ENCODE results near the gene TBC1D2B.
"Not testable (repeated sequence)": the region's sequence is repeated elsewhere in the genome, so short reads cannot be mapped to it uniquely, and the experiment has no call there.

Gene TBC1D2B

DNA sequence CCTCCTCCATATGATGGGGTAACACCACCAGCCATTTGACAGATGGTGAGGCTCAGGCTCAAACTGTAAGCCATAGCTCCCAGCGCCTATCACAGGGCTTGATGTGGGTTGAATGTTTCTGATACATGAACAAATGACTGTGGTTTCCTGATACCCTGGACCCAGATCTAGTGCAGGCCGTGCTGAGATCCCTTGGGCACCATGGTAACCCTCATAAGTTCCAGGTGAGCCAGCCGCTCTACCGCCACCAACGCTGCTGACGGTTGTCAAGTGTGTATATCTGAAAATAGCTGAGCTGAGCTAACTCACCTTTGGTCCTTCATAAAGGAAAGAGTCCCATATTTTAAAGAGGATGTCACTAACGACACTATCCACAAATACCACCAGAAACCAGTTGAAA is 74.5 kb downstream of the TBC1D2B start:
- no peak for DNase-seq (ENCODE audit: low spot score)

DNA sequence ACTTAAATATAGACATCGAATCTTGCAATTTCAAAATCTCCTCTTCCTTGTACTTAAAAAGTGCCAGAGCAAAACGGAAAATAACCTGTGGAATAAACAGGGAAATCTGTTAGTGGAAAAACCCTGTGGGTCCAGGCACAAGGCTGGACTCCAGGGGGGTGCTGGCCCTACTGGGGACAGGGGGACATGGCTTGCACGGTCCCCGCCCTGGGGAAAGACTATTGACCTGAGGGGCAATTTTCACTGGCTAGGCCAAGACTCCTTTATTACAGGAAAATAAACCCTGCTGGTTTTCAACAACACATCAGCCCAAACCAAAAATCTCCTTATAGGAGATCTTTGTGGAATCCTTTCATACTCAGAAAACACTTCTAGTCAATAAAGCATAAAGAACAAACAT is 75.9 kb downstream of the TBC1D2B start:
- no peak for DNase-seq (ENCODE audit: low spot score)

DNA sequence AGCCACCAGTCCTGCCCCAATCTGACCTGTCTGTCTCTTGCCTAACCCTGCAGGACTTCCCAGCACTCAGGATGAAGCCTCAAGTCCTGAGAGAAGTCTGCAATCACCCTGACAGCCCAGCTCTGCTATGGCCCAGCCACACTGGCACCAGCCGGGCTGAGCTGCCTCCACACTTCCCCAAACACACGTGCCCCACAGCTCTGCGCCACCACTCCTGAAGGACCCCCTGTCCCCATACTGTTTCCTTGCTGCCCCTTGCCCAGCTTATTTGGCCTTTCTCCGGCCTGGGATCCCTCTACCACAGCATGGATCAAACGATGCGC is 76.6 kb downstream of the TBC1D2B start:
- DNase-seq (ENCODE audit: low spot score), result no peak

DNA sequence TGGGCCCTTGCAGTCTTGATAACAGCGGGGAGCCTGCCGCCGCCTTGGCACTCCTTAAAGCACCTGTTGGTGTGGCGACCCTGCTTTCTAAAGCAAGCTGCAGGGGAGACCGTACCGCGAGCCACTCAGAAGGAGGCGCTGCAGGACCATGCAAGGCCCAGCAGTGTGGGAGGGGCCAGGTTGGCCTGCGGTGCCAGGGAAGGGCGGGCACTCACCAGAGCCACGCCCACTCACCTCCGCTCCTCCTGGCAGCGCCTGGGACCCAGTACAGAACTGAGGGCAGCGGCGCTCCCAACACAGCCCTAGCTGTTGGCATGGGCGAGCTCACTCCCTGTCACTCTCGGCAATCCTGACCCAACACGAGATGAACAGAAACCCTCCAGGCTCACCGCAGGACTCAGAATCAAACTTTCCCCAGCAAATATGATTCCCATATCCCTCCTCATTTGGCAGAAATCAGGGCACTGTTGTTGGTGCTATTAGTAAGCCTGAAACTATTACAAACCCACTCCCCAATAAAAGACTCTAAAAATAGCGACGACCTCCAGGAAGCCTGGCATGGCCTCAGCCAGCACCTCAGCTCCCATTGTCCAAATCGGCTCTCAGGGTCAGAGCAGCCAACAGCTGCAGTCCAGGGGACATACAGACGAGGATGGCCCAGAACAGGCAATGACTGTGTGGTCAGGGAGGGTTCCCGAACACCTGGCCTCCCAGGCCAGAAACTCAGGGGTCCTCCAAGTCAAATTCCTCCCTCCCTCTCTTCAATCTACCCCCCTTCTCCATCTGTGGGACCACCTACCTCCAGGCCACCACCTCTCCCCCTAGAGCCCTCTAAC is 77.2 kb downstream of the TBC1D2B start:
- peak; percentile 88 for DNase-seq (ENCODE audit: low spot score)

DNA sequence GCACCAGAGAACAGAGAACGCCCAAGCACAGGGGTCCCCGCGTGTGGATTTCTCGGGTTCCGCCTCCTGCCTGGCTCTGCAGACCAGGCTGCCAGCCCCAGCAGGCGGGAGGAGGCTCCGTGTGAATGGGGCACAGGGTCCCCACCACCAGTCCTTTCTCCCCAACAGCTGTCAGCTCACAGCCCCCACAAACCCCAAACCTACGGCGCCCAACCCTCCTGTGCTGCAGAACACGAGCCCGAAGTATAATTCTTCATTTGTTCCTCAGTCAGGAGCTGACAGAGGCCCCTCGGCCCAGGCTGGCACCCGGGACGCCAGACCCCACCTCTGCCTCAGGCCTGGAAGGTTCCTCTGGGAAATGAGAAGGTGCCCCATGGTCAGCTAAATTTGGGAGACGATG is 78.0 kb downstream of the TBC1D2B start:
- DNase-seq (ENCODE audit: low spot score), result no peak

DNA sequence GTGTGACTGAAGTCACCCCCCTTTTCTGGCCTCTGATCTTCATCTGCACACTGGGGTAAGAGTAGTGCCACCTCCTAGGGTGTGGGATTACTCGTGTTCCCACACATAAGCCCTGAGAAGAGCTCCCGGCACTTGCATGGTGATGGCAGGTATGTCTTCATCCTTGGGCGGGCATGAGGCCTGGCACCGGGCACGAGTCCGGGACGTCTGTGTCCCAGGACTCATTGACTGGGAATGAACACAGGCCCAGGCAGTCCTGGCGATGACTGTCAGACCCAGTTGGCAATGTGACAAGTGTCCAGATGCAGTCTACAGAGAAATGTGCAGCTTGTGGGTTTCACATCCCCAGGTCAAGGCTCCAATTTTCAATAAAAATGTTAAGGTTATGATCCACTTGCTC is 78.9 kb downstream of the TBC1D2B start:
- DNase-seq (ENCODE audit: low spot score), result no peak

DNA sequence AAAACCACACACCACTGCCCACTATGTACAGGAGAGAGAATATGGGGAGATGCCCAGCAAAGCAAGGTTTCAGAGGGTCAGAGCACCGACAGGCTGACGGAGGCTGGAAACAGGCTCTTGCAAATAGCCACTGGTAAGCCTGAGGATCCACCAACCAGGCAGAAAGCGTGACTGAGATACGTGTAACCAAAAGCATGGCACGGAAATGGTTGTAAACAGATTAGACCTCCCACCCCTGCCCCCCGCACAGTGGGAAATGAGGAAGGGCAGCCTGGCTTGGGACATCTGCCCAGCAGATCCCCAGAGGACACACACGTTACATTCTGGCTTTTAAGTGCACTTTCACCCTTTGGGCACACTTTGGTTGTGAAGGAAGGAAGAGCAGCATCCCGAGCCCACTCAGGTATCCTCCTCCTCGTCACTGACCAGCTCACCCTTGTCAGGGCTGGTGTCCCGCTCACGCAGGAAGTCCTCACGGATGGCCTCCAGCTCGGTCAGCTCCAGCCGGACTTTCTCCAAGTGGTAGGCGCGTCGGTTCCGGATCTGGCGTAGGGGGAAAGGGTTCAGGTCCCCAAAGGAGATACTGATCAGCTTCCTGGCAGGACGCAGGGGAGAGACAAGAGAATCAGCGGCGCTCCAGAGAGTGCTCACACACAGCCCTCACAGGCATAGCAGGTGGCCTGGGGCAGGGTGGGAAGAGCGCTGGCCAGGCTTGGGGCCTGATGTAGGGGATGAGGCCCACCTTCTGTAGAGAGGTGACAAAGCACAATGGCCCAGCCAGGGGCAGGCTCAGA is 79.6 kb downstream of the TBC1D2B start:
- DNase-seq (ENCODE audit: low spot score), result not testable (repeated sequence)

DNA sequence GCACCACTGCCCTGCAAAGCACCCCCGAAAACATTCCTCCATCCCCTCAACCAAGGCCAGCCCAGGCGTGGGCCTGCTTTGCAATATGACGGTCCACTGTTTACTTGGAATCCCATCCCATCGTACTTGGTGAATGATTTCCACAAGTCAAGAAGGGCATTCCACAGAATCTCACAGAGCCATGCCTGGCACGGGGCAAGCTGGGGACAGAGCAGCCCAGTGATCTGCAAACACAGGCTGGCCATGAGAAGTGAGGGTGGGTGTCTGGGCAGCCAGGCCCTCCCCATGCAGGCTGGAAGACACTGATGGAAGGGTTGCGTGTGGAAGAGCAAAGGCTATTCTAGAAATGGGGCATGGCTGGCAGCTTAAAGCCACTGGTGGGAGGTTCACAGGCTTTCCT is 80.3 kb downstream of the TBC1D2B start:
- DNase-seq (ENCODE audit: low spot score), result not testable (repeated sequence)

DNA sequence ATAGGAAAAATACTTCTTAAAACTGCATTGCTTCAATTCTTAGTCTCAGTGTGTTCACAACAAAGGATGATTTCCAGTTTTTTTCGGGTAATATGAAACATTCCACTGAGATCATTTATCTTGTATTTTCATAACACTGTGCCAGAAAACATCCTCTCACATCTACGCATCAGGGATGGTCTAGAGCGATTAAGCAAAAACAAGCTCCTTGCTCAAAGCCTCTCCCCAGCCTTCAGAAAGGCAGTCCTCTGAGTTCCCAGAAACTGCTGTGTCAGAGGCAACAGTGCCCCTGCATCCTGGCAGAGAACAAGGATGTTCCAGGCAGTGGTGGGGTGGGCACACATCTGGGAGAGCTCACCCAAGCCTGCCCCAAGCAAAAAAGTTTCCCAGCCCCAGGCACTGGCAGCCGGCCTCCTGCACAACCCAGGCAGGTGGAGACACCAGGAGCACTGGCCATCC is 80.8 kb downstream of the TBC1D2B start:
- not testable (repeated sequence) for DNase-seq (ENCODE audit: low spot score)

DNA sequence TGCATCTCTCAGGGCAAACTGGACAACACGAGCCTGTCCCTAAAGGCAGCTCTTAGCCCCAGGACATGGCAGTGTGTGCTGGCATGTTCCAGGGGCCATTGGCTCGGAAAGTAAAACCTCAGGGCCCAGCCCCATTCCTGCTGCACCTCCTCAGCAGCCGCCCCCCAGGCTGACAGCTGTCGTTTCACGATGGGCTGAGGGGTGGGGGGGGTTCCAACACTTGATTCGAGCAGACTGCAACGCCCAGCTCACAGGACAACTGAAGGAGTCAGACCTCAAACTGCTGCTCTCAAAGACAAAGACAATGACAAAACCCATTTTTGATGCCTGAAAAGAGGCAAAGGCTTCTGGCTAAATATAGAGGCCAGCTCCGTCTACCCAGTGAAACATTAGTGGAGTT is 81.3 kb downstream of the TBC1D2B start:
- not testable (repeated sequence) for DNase-seq (ENCODE audit: low spot score)

DNA sequence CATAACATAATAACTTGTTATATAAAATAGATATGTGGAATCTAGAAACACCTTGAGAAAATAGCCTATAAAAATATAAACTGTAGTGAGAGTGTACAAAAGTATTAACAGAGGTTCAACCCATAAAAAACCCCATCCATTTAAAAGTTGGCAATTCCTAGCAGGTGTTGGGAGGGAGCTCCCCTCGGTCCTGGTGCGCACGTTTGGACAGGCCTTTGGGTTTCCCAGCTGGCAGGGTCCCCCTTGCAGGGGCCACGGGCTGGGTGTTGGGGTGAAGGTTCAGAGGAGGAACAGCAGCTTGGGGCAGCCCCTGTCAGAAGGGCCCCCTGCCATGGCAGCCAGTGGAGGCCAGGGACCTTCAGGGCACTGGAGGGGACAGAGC is 82.0 kb downstream of the TBC1D2B start:
- DNase-seq (ENCODE audit: low spot score), result not testable (repeated sequence)

DNA sequence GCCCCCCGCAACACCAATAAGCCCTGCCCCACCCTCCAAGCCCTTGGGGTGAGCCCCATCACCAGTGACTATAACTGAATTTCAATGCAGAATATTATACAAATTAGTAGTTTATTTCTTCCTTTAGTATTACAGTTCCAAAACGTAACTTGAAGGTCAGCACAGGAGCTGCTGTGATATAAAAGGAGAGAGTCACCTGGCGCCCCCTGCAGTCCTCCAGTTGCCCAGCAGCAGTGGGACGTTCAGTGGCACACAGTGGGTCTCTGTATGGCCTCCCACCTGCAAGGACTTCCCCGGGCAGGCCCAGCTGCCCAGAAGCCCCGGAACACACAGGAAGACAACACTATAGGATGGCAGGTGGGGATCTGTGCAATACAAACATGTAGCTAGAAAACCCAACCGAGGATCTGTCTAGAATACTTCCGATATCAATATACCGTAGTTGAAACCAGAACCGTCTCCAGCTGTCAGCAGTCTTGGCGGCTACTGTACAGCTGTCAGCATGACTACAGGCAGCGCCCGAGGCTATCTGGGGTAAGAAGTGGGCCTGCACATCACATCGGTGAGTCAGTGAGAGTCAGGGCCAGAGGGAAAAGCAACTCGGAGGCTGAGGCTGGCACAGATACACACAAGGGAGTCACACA is 82.5 kb downstream of the TBC1D2B start:
- not testable (repeated sequence) for DNase-seq (ENCODE audit: low spot score)

DNA sequence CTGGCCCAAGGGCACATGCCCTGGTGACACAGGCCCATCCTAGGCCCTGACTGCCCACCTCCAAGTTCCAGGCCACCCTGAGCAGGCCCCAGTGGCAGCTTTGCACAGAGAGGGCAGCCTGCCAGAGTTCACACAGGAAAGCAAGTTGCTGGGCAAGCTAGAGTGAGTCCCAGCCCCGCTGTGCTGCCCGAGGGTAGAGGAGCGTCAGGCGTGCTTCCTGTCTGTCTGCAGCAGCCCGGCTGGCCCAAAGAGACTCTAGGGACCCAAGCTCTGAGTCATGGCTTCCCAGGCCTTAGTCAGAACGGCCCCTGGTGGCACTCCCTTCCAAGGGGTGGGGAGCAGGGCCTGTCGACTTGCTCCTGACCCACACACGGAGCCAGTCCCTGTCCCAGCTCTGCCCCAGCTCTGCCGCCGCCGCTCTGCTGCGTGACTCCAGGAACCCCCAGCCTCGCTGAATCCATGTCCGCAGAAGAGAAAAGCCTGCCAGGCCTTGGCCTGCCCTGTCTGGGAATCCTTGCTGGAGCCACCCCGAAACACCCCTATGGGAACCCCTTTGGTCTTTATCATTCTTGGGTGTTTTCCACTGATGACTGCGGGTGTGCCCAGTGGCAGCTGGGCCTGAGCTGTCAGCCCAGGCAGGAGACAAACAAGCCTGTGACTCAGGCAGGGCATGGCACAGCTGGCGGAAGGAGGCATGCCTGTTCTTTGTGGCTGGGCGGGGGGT is 83.4 kb downstream of the TBC1D2B start:
- not testable (repeated sequence) for DNase-seq (ENCODE audit: low spot score)

DNA sequence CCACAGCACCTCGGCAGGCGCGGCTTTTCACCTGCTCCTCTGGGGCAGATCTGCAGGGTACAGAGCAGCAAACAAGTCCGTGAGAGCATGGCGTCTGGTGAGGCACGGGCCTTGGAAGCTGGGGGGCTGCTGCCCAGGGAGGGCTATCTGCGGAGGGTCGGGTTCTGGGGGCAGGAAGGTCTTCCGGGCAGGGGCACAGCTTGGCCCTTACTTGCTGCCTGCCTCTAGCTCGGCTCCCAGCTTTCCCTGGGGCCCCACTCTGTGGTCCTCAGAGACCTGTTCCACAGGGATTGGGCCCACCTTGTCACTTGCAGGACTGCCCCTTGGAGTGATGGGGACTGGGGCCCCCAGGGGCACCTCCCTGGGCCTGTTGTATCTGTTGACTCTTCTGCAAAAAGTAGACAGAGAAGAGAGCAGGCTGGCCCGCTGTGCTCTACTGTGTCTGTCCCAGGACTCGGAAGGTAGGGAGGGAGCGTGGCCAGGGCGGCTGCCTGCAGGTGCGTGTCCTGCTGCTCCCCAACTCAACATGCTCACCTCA is 84.1 kb downstream of the TBC1D2B start:
- DNase-seq (ENCODE audit: low spot score), result no peak

DNA sequence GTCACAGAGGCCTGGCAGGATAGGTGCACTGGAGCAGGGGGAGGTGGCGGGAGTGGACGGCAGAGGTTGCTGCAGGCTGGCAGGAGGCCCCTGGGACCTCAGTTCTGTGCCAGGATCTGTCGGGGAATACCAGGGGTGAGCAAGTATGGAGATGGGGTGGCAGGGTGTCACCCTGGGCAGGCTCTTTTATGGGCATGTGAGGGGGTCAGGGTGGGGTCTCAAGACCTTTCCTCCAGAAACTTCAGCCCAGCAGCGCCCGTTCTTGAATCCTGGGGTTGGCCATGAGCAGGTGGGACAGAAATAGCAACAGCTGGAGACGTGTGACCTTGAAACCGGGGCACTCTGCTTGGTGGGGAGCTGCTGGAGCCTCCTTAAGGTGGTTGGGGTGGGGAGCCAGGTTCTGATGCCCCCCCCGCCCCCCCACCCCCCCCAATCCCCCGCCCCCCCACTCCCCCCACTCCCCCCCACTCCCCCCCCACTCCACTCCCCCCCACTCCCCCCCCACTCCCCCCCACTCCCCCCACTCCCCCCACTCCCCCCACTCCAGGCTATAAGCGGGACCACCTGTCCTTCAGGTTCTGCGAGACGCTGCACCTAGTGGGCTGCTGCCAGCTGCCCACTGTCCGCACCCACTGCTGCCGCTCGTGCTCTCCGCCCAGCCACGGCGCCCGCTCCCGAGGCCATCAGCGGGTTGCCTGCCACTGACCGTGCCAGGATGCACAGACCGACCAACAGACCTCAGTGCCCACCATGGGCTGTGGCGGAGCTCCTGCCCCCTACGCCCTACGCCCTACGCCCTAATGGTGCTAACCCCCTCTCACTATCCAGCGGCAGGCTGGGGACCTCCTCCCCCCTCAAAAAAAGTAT is 84.9 kb downstream of the TBC1D2B start:
- DNase-seq (ENCODE audit: low spot score), result no peak

DNA sequence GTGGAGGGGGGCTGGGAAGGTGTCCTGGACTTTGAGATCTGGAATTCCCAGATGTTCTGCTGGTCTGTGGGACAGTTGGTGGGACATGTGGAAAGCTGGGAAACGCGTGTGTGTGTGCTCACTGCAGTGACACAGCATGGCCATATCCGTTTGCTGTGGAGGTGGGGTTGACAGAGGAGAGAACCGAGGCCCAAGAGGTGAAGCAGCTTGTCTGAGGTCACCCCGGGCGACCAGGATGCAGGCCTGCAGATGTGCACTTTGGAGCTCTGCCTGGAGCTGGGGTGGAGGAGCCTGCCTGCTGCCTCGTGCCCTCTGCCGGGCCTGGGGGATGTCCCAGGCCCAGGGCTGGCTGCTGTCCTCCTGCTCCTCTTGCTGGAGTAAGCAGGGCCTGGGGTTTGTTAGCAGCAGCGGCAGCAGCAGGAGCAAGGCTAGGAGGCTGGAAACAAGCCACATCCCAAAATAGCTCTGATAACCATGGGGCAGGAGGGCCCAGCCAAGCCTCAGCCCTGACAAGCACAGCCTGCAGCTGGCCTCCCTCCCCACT is 85.8 kb downstream of the TBC1D2B start:
- DNase-seq (ENCODE audit: low spot score), result not testable (repeated sequence)

DNA sequence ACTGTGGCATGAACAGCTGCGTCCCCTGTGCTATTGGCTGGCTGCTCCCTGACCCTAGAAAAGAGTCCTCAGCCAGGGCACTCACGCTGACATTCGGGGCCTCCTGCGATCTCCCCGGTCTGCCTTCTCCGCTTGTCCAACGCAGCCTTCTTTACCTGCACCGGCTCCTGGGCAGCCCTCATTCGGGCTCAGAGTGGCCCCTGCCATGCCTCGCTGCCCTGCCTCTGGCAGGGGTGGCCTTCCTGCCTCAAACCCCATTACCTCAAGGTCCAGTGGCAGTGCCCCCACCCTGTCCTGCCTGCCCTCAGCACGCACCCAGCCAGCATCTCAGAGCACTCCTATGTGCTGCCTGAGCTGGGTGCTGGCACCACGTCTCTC is 86.5 kb downstream of the TBC1D2B start:
- DNase-seq (ENCODE audit: low spot score), result no peak

DNA sequence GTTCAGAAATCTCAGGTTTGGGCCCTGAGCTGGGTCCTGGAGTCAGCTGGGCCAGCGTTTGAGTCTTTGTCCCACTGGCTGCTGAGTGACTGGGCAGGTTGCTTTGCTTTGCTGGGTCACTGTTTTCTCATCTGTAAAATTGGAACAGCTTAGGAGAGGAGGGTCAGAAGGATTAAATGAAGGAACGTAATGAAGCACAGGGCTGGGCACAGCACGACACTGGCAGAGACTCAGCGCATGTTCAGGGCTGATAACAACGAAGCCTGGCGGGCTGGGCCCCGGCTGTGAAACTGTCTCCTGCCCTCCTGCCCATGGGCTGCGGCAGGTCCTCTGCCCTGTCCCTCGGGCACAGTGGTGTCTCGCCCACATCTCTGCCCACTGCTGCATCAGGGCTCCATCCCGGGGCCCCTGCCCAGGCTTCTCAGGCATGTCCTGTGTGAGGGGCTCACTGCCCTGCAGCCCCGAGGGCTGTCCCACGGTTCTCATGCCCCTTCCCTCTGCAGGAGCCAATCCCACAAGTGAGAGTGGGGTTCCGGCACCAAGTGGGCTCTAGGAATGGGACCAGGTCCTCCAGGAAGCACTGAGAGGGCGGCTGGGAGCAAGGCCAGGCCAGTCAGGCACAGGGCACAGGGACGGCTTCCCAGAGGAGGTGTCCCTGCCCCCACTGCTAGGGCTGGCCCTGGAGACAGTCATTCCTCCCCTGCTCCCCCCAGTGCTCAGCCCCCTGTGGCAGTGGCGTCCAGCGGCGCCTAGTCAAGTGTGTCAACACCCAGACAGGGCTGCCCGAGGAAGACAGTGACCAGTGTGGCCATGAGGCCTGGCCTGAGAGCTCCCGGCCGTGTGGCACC is 88.0 kb downstream of the TBC1D2B start:
- DNase-seq (ENCODE audit: low spot score), result no peak

Data from D341Med (cell line).